K562 (cell line): ENCODE results near the gene FANCC. TPM values are rescaled to one million over a fixed set of nuclear protein-coding genes. Genes with fewer than 3 reads are reported as not detected.

Source experiments
- ATAC-seq: fragments of 200-7000 bp; cut with Tn5 transposase; 3 replicates; pipeline ENCODE4 v1.9.1; 2020; ENCODE audit warnings: moderate library complexity
- BruUV-seq: library from RNA; stranded (reverse); fragments of 400-500 nt; replicated peaks from 2 replicates; lab custom pipeline; 2021; lab: Mats Ljungman, UMichigan
- CTCF ChIA-PET: fragments of 300-600 bp; formaldehyde crosslinking; extraction: SDS; loops from one replicate; lab custom pipeline; 2021; ENCODE audit warnings: low intra/inter-chr PET ratio; lab: Yijun Ruan, JAX
- POLR2A ChIA-PET: fragments of 300-600, 350-650 bp; sonication (Branson Sonifier 250); formaldehyde crosslinking; extraction: SDS; loops from one replicate; lab custom pipeline; 2021; ENCODE audit warnings: antibody characterized with exemption, inconsistent platforms; lab: Yijun Ruan, JAX
- DNase-seq, 4 experiments: peaks; one replicate each; pipeline versions ENCODE4 v3.0.0 to v3.0.0-alpha.2; 2011 to 2018; ENCODE audit warnings: low spot score in 3 of 4, mixed read lengths in 3 of 4; ENCODE audit errors: extremely low read depth in 1 of 4
- FAIRE-seq: peaks from 2 replicates; lab custom pipeline; 2011; peaks lifted over from hg19 to GRCh38; lab: Jason Lieb, UNC
- H2AFZ ChIP-seq: 2 replicates; pipeline ENCODE4 v1.6.0; 2011; ENCODE audit warnings: low read depth, low read length, control low read depth, inconsistent platforms
- H3K27ac ChIP-seq: fragments of 200-600 bp; 3 replicates; pipeline ENCODE4 v1.8.0; 2011; ENCODE audit warnings: low read depth, mild to moderate bottlenecking, control low read depth, inconsistent platforms, low read length, moderate library complexity, mixed read lengths; ENCODE audit errors: extremely low read depth
- H3K27me3 ChIP-seq, 2 experiments: fragments of 300-600 bp in 1 of 2; 2 replicates in 1 of 2; 3 replicates in 1 of 2; pipeline versions ENCODE4 v1.6.0 to v1.8.0; 2011; ENCODE audit warnings: inconsistent platforms in 2 of 2, low read length in 2 of 2, mild to moderate bottlenecking in 1 of 2, mixed read lengths in 1 of 2, moderate library complexity in 1 of 2; ENCODE audit not compliant: control insufficient read depth in 2 of 2, insufficient read depth in 2 of 2
- H3K36me3 ChIP-seq: fragments of 300-600 bp; 3 replicates; pipeline ENCODE4 v1.8.0; 2011; ENCODE audit warnings: mild to moderate bottlenecking, low read length, inconsistent platforms; ENCODE audit not compliant: control insufficient read depth, insufficient read depth
- H3K4me1 ChIP-seq, 2 experiments: fragments of 200-600 bp in 1 of 2; replicated peaks in 1 of 2; 2 replicates in 1 of 2; 3 replicates in 1 of 2; pipeline versions ENCODE4 v1.5.1 to v1.8.0; 2011; ENCODE audit warnings: inconsistent platforms in 2 of 2, low read length in 2 of 2, mild to moderate bottlenecking in 1 of 2, mixed read lengths in 1 of 2, moderate library complexity in 1 of 2; ENCODE audit not compliant: control insufficient read depth in 2 of 2, insufficient read depth in 2 of 2
- H3K4me2 ChIP-seq: 2 replicates; pipeline ENCODE4 v1.6.1; 2011; ENCODE audit warnings: low read length, control low read depth, inconsistent platforms, mixed read lengths; ENCODE audit not compliant: insufficient read depth
- H3K4me3 ChIP-seq: fragments of 200-600 bp; sonication (generic), shearing (Covaris generic); 2 replicates; pipeline ENCODE4 v1.5.1; 2016; ENCODE audit warnings: control low read depth, inconsistent platforms
- H3K79me2 ChIP-seq: fragments of 200-600 bp; 3 replicates; pipeline ENCODE4 v1.8.0; 2011; ENCODE audit warnings: low read length, inconsistent platforms; ENCODE audit not compliant: control insufficient read depth, insufficient read depth
- H3K9ac ChIP-seq, 2 experiments: 2 replicates each; pipeline versions ENCODE4 v1.6.0 to v1.6.1; 2011; ENCODE audit warnings: low read depth in 2 of 2, low read length in 2 of 2, control low read depth in 1 of 2, inconsistent platforms in 1 of 2, mild to moderate bottlenecking in 1 of 2, mixed read lengths in 1 of 2; ENCODE audit not compliant: insufficient read depth in 1 of 2
- H3K9me1 ChIP-seq: one replicate; pipeline ENCODE4 v1.6.0; 2011; ENCODE audit warnings: inconsistent platforms, mild to moderate bottlenecking, low read length, moderate library complexity; ENCODE audit not compliant: control insufficient read depth, insufficient read depth
- H3K9me3 ChIP-seq: replicated peaks from 2 replicates; pipeline ENCODE4 v1.5.1; 2011; ENCODE audit warnings: low read depth, low read length, inconsistent platforms; ENCODE audit not compliant: control insufficient read depth, insufficient read depth
- H4K20me1 ChIP-seq: replicated peaks from 2 replicates; pipeline ENCODE4 v1.6.1; 2011; ENCODE audit warnings: low read length, inconsistent platforms, mixed read lengths; ENCODE audit not compliant: control insufficient read depth, insufficient read depth
- BDP1 ChIP-seq: IDR thresholded peaks from 3 replicates; pipeline ENCODE4 v1.6.1; 2011; ENCODE audit not compliant: insufficient read length, insufficient read depth
- BRD4 ChIP-seq: fragments of 200-600 bp; sonication (generic); IDR thresholded peaks from 2 replicates; pipeline ENCODE4 v1.6.1; 2017; ENCODE audit warnings: inconsistent platforms
- CHD2 ChIP-seq: IDR thresholded peaks from 2 replicates; pipeline ENCODE4 v1.6.1; 2011; ENCODE audit warnings: low read depth, low read length
- CHD4 ChIP-seq: fragments of 200-600 bp; sonication (generic); IDR thresholded peaks from 3 replicates; pipeline ENCODE4 v1.6.1; 2012; ENCODE audit warnings: low read depth, mild to moderate bottlenecking, mixed read lengths, low read length, inconsistent platforms; ENCODE audit not compliant: insufficient read depth, insufficient replicate concordance, poor library complexity, severe bottlenecking
- HMGN3 ChIP-seq: IDR thresholded peaks from 2 replicates; pipeline ENCODE4 v1.6.1; 2011; ENCODE audit warnings: borderline replicate concordance, low read depth, mild to moderate bottlenecking, mixed read lengths, low read length; ENCODE audit not compliant: insufficient read length; ENCODE audit errors: extremely low read depth
- NRF1 ChIP-seq, 2 experiments: fragments of 450-650 bp; IDR thresholded peaks in 1 of 2; conservative IDR thresholded peaks in 1 of 2; 2 replicates each; pipeline ENCODE4 v1.6.1; 2014; ENCODE audit warnings: mild to moderate bottlenecking in 2 of 2
- ZZZ3 ChIP-seq: fragments of 450-650 bp; IDR thresholded peaks from 2 replicates; pipeline ENCODE4 v1.6.1; 2016; ENCODE audit warnings: antibody characterized with exemption, mild to moderate bottlenecking, moderate library complexity
- WGBS: fragments of 100-300 bp; shearing (Covaris generic); methylation state at CpG from one replicate; pipeline ENCODE4 v1.1.6; 2016; ENCODE audit warnings: low coverage, mixed read lengths; ENCODE audit not compliant: insufficient coverage; ENCODE audit errors: missing lambda C conversion rate; 5-methylcytosine and 5-hydroxymethylcytosine counted together
- in situ Hi-C: fragments of 300-500 bp; cut with MboI; formaldehyde crosslinking; loops from 4 replicates; pipeline ENCODE4 v1.15.0; 2018; ENCODE audit warnings: inconsistent platforms, mixed read lengths
- intact Hi-C: fragments of 100-400 bp; cut with micrococcal nuclease; formaldehyde crosslinking; loops from 2 replicates; pipeline ENCODE4 v1.14.2; 2022
- polyA plus RNA-seq, 8 experiments: library from polyadenylated mRNA; depleted of rRNA in 4 of 8; stranded (reverse) in 5 of 8; unstranded in 3 of 8; fragments of >200 nt; fragmentation: Nextera tagmentation in 2 of 8; fragmentation: Illumina TruSeq in 1 of 8; extraction: Ambion mirVana in 2 of 8; extraction: Trizol in 1 of 8; gene quantifications; 2 replicates each; pipeline versions ENCODE4 v1.2.1 to v1.2.3, GENCODE V29; 2011 to 2014; ENCODE audit warnings: inconsistent platforms in 1 of 8, missing spikeins in 1 of 8
- total RNA-seq, 7 experiments: library from RNA; depleted of rRNA in 6 of 7; stranded (reverse); fragments of >200 nt in 6 of 7; fragmentation: Illumina TruSeq in 2 of 7; extraction: Trizol in 2 of 7; gene quantifications; 2 replicates each; pipeline versions ENCODE4 v1.2.1 to v1.2.3, GENCODE V29; 2011 to 2021; ENCODE audit warnings: low replicate concordance in 1 of 7
- TF ChIP-seq, protein P1 (sequence below): fragments of 250-450 bp; sonication (Bioruptor Pico); IDR thresholded peaks from 2 replicates; pipeline ENCODE4 v1.4.0; 2020
- TF ChIP-seq, protein P2 (sequence below): fragments of 250-450 bp; sonication (Bioruptor Pico); IDR thresholded peaks from 2 replicates; pipeline ENCODE4 v1.4.0; 2020; ENCODE audit warnings: mild to moderate bottlenecking, moderate library complexity

FANCC gene
- total and polyA plus RNA-seq, 9 of the 15 experiments (the other 6 are each of a cell fraction or from before 2014, with no cell fraction given) = 4.6 to 18.4 (median 14.2) TPM

DNA sequence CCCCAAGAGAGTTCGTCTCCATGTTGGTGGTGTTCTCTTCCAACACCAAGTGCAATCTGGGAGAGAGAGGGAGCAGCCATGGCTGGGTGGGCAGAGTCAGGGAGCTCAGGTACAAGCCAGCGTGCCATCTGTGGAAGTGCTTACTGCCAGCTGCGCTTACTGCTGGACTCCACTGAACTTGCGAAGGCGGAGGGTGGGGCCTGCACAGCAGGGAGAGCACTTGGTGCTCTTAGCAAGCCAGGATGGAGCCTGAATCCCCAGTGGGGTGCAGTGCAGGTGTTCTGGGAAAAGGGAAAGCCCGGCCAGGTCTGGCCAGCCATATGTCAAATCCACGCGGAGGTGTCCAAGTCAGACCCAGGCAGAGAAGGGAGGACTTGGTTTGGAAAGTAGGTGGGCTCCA, 142.0 kb downstream of the FANCC start:
- in situ Hi-C loops (no loop called here), intact Hi-C loops (no loop called here)
- Histone ChIP-seq H3K4me2 (no peak overlapping the region), H4K20me1 (no peaks in the 10 kb centered on the region), H3K27me3 (no peaks in the 10 kb centered on the region), H3K4me1 (peaks cover 0 to 13% of the 10 kb centered on the region in 2 experiments; a peak in 2 of 5 replicates), H3K9me1 (no peaks in the 10 kb centered on the region), H3K9ac (peak overlapping the region in 1 of 2 experiments; percentile 18; a peak in 1 of 4 replicates), H3K4me3 (no peak overlapping the region), H2AFZ (no peak overlapping the region), H3K9me3 (no peaks in the 10 kb centered on the region), H3K36me3 (peaks cover under 1% of the 10 kb centered on the region; the same call in 1 of the 3 replicates), H3K27ac (no peak overlapping the region), H3K79me2 (no peaks in the 10 kb centered on the region)
- BruUV-seq = no TSS peak
- WGBS = 78% methylated on average over 8 of the region's 8 CpGs
- CTCF ChIA-PET = no interaction called here
- DNase-seq = no peak
- FAIRE-seq = no peak
- POLR2A ChIA-PET = interaction anchor here (0.6 kb wide), 1 partner anchor 168 kb away, joined by 3 read pairs; no protein-coding TSS in a partner anchor
- ATAC-seq = no peak; the same call in 2 of the 3 replicates
- TF ChIP-seq BRD4 (no peak), CHD2 (no peak), HMGN3 (no peak), ZZZ3 (no peak), BDP1 (no peak), CHD4 (no peak), NRF1 (conservative IDR thresholded peaks at IDR 0.05 in 1 of 2, IDR thresholded peaks at IDR 0.05 in 1 of 2) (no peak)
- TF ChIP-seq, protein P1, sequence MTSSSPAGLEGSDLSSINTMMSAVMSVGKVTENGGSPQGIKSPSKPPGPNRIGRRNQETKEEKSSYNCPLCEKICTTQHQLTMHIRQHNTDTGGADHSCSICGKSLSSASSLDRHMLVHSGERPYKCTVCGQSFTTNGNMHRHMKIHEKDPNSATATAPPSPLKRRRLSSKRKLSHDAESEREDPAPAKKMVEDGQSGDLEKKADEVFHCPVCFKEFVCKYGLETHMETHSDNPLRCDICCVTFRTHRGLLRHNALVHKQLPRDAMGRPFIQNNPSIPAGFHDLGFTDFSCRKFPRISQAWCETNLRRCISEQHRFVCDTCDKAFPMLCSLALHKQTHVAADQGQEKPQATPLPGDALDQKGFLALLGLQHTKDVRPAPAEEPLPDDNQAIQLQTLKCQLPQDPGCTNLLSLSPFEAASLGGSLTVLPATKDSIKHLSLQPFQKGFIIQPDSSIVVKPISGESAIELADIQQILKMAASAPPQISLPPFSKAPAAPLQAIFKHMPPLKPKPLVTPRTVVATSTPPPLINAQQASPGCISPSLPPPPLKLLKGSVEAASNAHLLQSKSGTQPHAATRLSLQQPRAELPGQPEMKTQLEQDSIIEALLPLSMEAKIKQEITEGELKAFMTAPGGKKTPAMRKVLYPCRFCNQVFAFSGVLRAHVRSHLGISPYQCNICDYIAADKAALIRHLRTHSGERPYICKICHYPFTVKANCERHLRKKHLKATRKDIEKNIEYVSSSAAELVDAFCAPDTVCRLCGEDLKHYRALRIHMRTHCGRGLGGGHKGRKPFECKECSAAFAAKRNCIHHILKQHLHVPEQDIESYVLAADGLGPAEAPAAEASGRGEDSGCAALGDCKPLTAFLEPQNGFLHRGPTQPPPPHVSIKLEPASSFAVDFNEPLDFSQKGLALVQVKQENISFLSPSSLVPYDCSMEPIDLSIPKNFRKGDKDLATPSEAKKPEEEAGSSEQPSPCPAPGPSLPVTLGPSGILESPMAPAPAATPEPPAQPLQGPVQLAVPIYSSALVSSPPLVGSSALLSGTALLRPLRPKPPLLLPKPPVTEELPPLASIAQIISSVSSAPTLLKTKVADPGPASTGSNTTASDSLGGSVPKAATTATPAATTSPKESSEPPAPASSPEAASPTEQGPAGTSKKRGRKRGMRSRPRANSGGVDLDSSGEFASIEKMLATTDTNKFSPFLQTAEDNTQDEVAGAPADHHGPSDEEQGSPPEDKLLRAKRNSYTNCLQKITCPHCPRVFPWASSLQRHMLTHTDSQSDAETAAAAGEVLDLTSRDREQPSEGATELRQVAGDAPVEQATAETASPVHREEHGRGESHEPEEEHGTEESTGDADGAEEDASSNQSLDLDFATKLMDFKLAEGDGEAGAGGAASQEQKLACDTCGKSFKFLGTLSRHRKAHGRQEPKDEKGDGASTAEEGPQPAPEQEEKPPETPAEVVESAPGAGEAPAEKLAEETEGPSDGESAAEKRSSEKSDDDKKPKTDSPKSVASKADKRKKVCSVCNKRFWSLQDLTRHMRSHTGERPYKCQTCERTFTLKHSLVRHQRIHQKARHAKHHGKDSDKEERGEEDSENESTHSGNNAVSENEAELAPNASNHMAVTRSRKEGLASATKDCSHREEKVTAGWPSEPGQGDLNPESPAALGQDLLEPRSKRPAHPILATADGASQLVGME (CRISPR knock-in tag) = no peak
- TF ChIP-seq, protein P2, sequence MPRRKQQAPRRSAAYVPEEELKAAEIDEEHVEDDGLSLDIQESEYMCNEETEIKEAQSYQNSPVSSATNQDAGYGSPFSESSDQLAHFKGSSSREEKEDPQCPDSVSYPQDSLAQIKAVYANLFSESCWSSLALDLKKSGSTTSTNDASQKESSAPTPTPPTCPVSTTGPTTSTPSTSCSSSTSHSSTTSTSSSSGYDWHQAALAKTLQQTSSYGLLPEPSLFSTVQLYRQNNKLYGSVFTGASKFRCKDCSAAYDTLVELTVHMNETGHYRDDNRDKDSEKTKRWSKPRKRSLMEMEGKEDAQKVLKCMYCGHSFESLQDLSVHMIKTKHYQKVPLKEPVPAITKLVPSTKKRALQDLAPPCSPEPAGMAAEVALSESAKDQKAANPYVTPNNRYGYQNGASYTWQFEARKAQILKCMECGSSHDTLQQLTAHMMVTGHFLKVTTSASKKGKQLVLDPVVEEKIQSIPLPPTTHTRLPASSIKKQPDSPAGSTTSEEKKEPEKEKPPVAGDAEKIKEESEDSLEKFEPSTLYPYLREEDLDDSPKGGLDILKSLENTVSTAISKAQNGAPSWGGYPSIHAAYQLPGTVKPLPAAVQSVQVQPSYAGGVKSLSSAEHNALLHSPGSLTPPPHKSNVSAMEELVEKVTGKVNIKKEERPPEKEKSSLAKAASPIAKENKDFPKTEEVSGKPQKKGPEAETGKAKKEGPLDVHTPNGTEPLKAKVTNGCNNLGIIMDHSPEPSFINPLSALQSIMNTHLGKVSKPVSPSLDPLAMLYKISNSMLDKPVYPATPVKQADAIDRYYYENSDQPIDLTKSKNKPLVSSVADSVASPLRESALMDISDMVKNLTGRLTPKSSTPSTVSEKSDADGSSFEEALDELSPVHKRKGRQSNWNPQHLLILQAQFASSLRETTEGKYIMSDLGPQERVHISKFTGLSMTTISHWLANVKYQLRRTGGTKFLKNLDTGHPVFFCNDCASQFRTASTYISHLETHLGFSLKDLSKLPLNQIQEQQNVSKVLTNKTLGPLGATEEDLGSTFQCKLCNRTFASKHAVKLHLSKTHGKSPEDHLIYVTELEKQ (CRISPR knock-in tag) = no peak
